ENCODE measurements around the gene DHX38.

DHX38 gene

DNA sequence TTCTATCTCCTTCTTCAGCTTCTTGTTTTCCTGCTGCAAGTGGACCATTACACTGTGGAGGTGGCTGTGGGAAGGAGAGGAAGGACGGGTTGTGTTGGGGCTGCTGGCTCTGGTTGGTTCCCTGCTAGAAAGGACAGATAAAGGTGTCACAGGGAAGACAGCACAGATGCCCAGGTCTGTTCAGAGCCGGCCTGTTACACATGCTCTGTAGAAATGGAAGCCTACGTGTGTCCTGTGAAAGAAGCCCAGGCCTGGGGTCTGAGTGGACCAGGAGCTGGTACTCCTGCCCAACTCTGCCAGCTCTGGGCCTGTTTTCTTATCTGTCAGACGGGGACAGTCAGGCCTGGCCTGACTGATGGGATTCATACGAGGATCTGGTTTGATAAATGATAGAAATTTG, 26.4 kb downstream of the DHX38 start:
- no peak for DNase-seq (ENCODE audit: low read depth in 1 of 2, low spot score in 1 of 2)

DNA sequence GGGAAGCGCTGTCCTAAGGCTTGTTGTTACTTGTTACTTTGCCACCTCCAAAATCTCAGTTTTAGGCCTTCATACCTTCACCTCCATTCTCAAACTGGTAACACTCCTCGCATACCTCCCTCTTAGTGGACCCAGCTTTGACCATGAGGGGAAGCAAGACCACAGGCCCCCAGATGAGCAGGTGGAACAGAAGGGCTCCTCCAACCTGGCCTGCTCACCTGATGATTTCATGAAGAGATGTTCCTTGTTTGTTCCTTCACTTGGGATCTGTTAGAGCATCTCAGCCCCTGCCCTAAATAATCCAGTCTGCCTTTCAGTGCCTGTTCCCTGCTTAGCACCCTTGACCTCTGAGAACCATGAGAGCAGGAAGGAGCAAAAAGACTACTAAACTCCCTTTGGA, 28.7 kb downstream of the DHX38 start:
- DNase-seq (ENCODE audit: low read depth in 1 of 2, low spot score in 1 of 2), result no peak

DNA sequence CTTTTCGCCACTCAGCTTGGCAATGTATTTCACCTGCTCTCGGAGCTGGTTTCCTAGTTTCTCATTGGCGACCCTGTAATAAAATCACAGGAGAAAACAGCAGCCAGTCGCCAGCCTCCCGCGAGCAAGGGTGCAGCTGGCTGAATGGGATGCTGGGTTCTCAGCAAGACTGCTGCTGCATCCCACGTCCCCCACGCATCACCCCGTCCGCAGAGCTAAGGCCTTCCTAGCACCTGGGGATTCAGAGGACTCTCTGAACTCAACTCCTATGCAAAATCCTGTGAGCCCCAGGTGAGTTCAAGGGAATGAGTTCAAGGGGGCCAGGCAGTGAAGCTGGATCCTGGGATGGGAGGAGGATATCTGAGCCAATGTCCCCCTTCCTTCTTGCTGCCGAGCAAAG, 29.3 kb downstream of the DHX38 start:
- no peak for DNase-seq (ENCODE audit: low read depth in 1 of 2, low spot score in 1 of 2)

DNA sequence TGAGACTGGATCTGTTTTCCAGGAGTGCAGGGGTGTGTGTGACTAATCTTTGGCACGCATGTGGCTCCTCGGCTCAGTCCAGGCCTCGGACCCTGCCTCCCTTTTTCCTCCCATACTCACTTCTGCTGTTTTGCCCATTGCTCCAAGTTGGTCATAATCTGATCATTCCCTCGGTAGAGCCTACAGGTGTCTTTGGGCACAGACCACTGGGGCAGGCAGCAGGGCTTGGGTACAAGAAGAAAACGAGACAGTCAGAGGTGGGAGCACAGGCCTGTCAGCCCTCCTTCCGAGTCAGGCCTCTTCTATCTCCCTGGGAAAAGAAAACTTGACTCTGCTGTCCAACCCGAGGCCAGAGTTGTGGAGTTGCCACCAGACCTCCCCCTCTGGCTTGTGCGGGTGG, 29.8 kb downstream of the DHX38 start:
- DNase-seq (ENCODE audit: low read depth in 1 of 2, low spot score in 1 of 2), result no peak

DNA sequence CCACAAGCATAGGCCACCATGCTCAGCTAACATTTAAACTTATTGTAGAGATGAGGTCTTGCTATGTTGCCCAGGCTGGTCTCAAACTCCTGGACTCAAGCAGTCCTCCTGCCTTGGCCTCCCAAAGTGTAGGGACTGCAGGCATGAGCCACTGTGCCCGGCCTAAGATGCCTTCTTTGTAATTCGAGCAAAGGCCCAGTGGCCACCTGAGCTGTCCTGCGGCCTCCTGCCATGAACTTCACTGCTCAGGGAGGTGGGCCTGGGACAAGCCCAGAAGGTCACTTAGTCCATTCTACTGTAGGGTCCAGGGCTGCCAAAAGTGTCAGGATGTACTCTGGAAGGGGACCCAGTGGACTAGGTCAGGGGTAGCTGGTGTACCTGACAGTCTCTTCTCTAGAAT, 30.5 kb downstream of the DHX38 start:
- DNase-seq (ENCODE audit: low read depth in 1 of 2, low spot score in 1 of 2), result no peak

DNA sequence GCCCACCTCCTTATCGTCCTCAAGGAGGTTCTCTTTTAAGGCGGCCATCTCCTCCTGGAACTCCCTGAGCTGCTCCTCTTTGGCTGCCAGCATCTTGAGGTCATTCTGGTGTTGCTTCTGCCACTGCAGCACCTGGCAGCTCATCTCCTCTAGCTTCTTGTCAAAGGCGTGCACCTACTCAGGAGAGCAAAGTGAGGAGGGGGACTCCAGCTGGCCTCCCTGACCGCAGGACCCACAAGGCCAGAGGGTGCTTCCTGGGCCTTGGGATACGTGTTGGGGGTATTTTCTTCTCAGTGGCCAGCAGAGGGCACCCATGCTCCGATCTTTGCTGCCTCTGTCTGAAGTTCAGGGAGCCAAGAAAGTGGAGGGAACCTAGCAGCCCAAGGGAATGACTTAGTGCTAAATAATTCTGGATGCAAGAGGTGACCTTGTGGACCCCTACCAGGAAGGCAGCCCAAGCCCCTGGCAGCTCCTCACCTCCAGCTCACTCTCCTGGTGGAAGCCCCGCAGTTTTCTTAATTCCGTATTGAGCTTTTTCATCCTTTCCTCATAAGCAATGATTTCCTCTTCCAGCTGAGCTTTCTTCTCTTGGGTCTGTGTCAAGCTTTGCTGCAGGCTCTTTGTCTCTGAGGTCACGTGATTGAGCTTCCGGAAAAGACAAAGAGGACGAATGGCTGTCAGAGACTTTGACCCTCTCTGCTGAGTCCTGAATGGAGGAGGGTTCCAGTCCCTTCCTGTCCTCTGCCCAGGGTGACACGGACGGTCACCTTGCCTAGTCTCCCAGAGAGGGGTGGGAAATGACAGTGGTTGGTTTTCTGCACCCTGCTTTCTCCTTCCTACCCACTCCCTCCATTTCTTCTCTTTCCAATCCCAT, 31.4 kb downstream of the DHX38 start:
- DNase-seq (ENCODE audit: low read depth in 1 of 2, low spot score in 1 of 2), result peak; percentile 24 to 26

DNA sequence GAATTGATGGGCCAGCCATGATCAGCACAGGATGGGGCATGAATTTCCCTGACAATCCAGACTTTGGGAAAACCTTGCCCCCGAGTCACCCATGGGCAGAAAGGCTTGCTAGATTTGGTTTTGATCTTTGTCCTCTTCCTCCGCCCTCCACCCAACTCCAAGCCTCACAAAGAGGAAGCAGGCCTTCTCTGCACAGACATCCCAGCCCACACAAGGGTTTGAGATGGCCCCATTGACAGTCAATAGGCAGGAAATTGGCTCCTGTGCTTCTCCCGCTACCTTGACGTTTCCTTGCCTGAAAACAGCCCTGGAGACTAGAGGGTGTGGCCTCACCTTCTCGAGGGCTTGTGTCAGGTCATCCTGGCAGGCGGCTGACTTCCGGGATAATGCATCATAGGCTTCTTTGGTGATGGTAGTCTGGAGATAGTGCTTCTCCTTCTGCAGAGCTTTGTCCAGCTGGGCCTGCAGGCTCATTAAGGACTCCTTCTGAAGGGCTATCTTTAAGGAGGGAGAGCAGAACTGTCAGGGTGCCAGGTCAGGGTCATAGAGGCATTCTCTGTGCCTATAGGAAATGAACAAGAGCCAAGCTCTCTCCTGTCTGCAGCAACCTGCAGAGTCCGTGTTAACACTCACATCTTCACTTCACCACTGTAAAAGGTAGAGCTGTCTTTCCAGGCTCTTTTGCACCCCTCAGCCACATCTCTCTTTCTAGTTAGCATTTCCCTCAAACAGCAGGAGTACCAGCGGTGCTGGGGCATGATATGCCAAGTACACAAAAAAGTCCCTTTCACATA, 32.2 kb downstream of the DHX38 start:
- no peak for DNase-seq (ENCODE audit: low read depth in 1 of 2, low spot score in 1 of 2)

DNA sequence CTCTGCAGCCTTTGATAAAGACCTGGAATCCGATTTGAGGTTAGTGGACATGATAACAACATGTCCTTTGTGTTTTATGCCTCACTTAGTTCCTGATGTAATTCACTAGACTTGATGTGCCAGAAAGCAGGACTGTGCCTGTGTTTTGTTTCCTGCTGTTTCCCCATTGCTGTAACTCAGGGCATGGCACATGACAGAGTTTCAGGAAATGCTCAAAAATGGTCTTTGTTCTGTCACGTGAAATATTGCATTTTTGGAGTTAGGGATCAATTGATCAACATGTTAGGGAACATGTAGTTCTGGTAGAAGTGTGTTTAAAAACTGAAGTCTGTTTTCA, 32.8 kb downstream of the DHX38 start:
- no peak for DNase-seq (ENCODE audit: low read depth in 1 of 2, low spot score in 1 of 2)

DNA sequence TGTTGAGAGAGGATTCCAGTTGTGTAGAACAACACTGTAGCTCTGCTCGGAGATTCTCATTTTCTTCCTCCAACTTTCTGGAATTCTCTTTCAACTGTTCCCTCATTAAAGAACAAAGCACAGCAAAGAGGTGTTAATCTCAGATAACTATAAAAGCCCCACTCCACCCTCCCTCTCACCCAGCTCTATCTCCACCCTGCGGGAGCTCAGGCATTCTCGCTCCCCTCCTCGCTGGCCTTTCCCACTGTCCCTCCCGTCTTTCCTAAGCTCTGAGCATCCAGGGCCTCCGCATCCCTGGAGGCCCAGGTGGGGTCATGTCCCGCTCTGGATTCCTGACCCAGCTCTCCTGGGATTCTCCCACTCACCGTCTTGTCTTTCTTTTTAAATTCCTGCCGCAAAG, 35.1 kb downstream of the DHX38 start:
- DNase-seq (ENCODE audit: low read depth in 1 of 2, low spot score in 1 of 2), result no peak

DNA sequence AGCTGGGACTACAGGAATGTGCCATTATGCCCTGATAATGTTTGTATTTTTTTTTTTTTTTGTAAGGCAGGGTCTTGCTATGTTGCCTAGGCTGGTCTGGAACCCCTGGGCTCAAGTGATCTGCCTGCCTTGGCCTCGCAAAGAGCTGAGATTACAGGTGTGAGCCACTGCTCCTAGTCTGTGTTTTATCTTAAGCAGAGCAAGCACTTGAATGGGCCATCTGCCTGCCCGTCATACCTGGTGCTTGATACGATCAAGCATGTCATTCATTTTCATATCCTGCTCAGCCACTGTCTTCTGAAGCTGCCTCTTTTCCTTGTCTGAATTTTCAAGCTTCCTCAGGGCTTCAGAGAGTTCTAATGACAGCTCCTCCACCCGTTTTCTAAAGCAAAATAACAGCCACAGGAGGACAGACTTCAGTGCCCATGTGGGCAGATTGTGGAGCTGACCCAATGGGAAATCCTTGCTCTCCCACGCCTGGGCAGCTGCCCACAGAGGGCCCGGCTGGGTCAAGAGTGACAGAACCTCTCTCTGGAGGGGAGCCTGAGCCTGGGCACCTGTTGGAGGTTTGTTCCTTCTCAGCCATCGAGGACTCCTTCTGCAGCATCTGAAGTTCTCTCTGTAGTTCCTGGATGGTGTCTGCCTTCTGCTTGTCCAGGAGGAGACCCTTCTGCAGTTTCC, 36.5 kb downstream of the DHX38 start:
- no peak for DNase-seq (ENCODE audit: low read depth in 1 of 2, low spot score in 1 of 2)

DNA sequence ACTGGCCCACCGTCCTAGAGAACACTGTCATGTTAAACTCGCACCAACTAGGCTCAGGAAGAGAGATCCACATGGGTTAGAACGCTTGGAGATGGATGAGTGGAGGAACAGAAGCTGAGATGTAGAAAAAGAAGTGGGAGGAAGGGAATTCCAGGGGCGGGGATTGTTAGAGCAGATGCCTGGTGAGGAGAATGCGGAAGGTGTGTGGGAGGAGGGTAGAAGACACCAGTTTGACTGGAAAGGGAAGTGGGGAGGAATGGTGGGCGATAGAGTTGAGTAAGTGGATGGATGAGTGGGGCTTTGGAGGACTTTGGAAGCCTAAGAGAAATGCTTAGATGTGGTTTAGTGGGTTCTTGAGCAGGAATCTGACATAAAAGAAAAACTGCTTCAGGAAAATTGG, 37.4 kb downstream of the DHX38 start:
- no peak for DNase-seq (ENCODE audit: low read depth in 1 of 2, low spot score in 1 of 2)

DNA sequence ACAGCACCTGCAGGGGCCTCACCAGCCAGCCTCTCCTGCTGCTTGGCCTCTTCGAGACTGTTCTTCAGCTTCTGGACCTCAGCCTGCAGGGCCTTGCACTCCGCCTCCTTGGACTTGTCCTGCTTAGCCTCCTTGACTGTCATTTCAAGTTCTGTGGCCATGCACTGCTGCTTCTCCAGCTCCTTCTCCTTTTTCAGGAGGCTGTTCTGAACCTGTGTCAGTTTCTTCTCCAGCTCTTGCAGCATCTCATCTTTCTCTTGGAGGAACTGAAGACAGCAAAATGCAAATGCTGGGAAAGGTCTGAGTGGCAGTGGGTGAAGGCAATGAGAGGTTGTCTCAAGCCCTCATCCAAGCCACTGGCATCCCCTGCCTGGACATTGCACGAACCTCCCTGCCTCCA, 39.1 kb downstream of the DHX38 start:
- no peak for DNase-seq (ENCODE audit: low read depth in 1 of 2, low spot score in 1 of 2)

DNA sequence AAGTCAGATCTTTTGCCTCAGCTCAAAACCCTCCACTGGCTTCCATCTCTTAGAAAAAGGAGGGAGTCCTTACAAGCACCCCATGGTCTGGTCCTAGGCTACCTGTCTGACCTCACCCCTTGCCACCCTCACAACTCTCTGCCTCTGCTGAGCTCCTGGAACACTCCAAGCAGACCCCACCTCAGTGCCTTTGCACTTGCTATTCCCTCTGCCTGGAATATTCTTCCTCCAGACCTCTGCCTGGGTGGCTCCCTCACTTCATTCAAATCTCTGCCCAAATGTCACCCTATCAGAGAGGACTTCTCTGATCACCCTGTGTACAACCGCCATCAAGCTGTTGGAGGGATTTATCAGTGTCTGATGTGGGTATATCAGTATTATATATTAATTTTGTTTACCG, 40.9 kb downstream of the DHX38 start:
- no peak for DNase-seq (ENCODE audit: low read depth in 1 of 2, low spot score in 1 of 2)

DNA sequence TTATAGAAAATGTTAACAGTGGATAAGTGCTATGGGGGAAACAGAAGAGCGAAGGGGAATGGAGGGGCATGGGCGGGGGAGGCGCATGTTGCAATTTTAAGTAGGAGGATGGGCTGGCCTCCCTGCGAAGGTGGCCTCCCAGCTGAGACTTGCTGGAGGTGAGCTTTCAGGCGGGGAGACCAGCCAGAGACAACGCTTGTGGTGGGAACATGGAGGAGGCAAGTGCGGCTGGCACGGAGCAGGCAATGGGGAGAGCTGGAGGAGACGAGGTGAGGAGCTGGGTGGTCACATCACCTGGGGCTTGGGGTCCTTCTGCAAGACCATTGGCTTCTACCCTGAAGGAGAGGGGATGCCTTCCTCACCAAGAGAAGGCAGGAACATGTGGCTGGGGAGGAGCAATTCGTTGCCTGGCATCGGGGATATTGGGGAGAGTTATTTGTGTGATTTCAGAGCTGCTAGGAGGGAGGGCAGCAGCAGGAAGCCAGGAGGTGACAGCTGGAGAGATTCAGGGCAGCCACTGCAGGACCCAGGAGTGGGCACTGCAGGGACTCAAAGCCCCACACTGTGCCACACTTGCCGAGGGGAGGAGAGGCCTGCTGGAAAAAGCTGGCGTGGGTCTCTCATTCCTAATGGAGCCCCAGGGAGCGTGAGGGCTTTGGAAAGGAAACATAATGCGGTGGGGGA, 43.9 kb downstream of the DHX38 start:
- no peak for DNase-seq (ENCODE audit: low read depth in 1 of 2, low spot score in 1 of 2)

DNA sequence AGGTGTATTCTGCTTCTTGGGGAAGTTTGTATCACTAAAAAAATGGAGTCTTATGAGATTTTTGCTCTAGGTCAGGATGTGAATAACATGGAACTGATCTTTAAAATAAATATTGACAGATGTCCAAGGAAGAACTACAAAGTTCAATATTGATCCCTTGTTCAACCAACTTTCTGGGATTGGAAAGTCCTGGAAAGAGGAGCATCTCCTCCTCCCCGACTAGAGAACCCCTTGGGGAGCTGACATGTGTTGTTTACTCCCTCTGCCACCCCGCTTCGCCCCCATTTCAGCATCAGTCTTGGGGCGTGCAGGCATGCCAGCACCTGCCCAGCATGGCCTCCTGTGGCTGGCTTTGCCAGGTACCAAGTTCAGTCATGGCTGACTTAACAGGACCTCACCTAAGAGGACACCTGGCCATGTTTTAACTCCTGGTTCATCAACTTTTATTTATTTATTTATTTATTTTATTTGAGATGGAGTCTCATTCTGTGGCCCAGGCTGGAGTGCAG, 44.5 kb downstream of the DHX38 start:
- DNase-seq (ENCODE audit: low read depth in 1 of 2, low spot score in 1 of 2), result no peak

DNA sequence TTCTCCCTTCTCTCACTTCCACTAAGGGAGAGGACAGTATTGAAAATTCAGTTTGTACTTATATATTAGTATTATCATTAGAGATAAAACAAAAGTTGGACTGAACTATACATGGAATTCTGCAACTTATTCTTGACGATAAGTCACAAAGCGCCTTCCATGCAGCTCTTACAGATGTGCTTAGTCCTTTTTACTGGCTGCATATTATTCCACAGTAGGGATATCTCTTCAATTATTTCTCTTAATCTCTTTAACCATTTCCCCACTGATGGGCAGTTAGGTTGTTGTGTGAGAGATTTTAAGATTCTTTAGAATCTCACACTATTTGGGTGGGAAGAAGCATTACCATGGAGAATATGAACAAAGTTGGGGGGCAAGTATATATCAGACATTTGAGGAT, 46.3 kb downstream of the DHX38 start:
- no peak for DNase-seq (ENCODE audit: low read depth in 1 of 2, low spot score in 1 of 2)

DNA sequence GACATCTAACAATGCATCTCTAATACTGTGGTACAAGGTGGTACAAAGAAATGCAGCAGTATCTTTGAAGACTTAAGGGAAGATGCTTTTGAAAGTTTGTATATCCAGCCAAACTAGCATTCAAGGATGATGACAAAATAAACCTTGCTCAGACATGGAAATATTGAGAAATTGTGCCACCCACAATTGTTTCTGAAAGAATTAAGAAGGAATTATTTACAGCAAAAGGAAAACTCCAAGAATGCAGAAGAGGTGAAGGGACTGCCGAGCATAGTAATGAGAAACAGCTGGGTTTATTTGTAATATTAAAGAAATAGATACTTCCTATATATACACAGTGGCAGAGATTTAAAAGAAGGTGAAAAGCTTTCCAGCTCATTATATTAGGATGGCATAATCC, 48.8 kb downstream of the DHX38 start:
- no peak for DNase-seq (ENCODE audit: low read depth in 1 of 2, low spot score in 1 of 2)

DNA sequence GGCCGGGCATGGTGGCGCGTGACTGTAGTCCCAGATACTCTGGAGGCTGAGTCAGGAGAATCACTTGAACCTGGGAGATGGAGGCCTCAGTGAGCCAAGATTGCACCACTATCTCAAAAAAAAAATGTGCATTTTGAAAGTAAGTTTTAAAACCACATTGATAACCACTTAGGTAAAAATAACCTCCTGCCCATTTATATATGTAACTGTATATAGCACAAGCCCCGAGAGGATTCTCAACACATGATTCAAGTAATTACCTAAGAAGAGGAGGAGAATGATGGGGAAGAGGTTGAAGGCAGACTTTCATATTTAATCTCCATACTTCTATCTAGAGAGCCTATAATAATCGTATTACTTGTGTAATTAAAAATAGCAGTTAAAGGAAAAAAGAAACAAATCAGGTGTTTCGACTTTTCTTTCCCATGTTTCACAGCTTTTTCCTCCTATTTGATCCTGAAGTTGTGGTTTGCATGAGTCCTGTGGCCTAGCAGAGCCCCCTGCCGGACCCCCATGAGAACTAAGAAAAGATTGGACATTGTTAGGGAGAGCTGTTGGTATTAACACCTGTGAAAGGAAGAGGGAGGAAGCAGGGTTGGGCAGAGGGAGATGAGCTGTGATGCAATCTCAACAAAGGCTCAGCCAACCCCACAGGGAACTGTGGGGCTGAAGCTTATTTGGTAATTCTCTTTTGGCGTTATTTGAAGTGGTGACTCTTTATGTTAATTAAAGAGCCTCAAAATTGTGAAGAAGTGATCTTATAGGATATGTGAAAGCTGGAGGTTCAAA, 56.2 kb downstream of the DHX38 start:
- DNase-seq (ENCODE audit: low read depth in 1 of 2, low spot score in 1 of 2), result no peak

DNA sequence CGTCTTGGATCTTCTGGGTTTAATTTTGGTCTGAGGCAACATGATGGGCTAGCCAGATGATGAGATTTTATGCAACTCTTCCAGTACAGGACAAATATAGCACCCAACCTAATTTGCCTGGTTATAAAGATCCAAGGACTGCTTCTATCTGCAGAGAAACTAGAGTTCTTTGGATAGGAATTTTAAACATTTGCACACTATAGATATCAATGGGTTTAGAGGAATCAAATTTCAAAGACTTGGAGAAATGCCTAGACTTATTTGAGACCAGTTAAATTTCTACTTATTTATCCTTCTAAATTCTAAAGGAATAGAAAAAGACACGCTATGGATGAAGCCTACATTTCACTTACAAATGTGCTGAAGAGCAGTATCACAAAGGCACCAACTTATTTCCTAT, 65.7 kb downstream of the DHX38 start:
- no peak for DNase-seq (ENCODE audit: low read depth in 1 of 2, low spot score in 1 of 2)

DNA sequence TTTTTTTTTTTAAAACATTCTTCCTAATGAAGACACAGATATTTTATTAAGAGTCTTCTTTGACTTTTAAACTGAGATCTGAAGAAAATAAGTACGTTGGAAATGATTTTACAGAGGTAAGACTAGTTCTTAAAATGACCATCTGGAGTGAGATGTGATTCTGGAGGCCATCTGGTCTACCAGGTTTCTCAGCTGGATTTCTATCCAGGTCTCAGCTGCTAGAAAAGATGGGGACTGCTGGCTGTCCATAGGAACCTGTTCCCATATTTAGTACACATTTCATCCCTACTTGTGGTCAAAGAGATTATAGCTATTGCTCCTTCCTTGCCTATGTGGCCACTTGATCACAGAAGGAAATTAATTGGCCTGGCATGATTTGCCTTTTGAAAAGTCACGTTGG, 66.2 kb downstream of the DHX38 start:
- no peak for DNase-seq (ENCODE audit: low read depth in 1 of 2, low spot score in 1 of 2)

Measured in activated T-helper 1 cell treated with anti-CD3 and anti-CD28 coated beads, Interleukin-2, amount 50 U/mL, for 16 hours (primary cell).